ENCODE measurements around the gene SPRY4.
"Not testable (repeated sequence)": the region's sequence is repeated elsewhere in the genome, so short reads cannot be mapped to it uniquely, and the experiment has no call there.

Gene SPRY4

DNA sequence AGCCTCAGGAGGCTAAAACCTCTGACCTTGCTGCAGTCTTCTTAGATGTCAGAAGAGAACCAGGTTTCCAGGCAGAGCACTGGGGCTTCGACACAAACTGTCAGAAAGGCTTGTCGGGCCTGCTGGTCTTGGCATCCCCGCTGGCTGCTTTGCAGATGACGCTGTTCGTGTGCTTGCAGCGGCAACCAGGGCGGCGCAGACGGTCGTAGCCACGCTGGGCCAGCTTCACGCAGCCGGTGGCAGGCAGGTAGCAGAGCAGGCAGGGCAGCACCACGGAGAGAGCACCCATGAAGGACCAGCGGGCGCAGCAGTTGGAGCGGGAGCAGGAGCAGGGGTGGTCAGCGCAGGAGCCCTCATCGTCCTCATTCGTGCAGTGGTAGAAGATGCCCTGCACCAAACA lies 10.7 kb downstream of the SPRY4 start:
- DNase-seq, result no peak

DNA sequence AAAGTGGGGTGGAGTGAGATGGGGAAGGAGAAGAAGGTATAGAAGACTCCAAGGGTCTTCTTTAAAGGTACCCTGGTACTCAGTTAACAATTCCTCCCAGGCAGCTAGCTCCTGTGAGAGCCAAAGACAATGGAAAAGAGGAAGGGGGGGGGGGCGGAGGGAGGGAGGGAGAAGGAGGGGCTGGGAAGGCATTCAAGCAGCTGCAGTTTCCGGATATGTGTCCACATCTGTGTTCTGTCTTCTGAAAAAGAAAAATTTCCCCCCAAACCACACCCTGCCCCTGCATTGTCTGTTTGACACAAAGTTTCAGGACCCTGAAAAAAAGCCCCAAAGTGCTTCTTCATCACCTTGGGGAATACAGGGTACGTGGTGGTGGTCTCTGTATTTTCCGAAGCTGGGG lies 11.1 kb downstream of the SPRY4 start:
- DNase-seq, result no peak

DNA sequence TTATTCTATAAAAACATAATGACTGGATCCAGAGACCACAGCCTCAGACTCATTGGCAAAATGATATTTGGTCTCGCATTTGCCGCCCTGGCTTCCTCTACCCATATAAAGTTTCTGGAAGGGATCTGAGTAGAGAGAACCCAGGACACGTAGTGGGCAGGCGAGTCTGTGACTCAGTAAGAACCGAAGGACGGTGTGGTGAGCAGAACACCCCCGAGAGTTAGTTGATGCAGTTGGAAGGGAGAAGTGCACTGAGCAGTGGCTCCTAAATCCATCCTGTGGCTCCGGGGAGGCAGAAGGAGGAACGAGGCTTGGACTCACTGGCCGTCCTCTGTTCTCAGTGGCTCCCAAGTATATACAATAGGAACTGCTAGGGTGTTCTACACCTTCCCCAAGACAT lies 11.5 kb downstream of the SPRY4 start:
- no peak for DNase-seq

DNA sequence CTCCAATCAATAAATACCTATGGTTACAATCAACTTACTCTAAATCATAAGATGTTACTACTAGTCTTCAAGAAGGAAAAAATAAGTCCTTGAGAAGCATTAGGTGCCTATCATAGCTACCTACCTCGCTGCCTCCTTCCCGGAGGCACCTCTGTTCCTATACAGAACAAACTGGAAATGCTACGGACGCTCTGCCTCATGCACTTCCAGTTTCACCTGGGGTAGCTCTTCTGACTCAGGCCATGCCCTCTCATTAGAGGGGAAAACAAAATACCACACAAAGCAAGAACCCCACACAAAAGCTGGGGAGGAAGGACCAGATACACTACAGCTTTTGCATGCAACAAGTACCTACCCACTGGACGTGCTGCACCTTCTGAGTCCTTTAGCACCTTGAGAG lies 12.4 kb downstream of the SPRY4 start:
- no peak for DNase-seq

DNA sequence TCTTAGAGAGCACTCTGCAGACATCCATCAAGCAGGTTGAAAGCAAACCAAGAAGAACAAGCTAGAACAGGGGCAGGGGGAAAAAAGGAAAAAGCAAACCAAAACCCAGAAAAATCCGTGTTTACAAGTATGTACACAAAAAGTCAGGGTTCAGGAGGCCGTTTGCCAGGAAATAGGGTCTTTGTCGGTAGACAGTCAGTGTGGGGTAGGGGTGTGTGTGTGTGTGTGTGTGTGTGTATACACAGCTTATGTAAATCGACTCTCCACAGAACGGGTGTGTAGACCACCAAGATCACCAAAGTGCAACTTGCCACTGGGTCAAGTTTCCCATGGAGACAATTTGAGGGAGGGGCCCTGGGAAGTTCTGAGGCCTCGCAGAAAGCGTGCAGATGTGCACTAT lies 13.1 kb downstream of the SPRY4 start:
- no peak for DNase-seq

DNA sequence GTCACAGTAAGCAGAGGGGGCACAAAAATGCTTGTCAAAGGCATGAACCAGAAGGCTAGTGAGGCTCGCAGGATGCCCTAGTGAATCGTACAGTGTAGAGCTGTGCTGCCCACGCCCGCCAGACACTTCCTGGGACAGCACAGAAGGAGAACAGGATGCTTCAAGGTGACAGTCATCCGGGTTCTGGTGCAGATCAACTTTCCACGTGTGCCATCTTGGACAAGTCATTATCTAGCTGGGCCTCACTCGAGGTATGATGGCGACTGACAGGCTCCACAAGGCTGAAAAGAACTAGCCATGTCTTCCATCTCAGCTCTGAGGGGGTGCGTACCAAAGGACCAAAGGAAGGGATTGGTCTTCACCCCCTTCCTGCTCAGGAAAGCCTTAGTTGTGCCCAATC lies 14.0 kb downstream of the SPRY4 start:
- DNase-seq, result no peak

DNA sequence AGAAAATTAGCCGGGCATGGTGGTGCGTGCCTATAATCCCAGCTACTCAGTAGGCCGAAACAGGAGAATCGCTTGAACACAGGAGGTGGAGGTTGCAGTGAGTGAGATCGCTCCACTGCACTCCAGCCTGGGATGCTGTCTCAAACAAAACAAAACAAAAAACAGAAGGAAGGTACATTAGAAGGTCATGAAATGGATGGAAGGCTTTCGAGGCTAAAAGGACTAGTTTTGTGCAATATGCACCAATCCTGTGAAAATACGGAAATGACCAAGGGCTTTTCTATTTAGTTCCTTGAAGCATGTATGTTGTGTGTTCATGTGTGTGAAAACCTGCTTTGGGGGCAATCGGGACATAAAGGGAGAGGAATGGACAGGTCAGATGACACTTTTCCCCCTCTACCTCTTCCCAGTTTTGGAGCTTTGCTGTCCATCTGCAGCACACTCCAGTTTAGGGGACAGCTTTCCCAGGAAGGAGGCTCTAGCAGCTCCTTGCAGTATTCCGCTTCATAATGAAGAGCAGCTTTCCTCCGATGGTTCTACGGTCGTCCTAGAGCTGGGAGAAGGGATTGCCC lies 15.0 kb downstream of the SPRY4 start:
- no peak for DNase-seq

DNA sequence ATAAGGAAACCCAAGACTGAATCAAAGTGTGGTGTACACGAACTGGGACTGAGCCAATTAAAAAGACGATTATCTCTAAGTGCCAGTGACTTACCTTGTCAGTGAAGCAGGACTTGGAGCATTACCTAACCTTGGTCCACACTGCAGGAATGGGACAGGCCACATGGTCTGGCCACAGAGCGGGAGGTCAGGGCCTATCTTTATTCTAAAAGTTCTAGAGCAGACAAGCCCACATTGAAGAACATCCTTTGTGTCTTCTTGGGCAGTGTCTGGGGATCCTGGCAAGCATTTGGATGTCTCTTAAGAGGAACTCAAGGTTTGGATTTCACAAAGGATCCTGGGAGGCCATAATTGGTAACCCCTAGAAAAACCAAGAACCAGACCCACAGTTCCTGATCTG lies 16.5 kb downstream of the SPRY4 start:
- DNase-seq, result no peak

DNA sequence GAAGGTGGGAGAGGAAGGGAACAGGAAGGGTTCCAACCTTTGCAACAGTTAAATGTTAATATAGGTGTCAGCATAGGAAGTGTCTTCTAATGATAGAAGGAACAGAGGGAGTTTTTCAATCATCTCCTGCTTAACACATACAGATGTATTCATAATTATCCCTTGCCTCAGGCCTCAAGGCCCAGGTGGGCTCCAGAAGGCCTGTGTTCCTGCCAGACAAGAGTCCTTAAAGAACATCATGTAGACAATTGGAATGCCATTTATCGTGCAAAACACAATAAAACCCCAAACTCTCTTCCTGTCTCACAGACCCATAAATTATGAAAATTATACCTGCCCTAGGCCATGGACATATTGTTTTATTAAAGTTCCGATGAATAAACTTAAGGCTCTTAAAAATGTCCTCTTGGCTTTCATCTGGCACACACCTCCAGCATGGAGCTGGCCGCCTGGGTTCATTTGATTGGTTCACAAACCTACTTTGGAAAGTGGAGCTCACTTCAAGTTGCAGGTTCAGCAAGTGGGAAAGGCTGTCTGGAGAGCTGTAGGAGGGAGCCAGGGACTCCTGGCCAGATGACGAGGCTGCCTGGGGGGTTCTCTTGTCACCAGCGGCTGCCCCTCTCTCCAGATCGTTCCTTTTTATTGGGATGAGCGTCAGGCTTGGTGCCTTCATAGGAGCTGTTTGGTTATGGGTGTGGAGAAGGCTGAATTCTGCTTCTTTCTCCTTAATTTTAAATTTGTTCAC lies 17.5 kb downstream of the SPRY4 start:
- DNase-seq, result no peak

DNA sequence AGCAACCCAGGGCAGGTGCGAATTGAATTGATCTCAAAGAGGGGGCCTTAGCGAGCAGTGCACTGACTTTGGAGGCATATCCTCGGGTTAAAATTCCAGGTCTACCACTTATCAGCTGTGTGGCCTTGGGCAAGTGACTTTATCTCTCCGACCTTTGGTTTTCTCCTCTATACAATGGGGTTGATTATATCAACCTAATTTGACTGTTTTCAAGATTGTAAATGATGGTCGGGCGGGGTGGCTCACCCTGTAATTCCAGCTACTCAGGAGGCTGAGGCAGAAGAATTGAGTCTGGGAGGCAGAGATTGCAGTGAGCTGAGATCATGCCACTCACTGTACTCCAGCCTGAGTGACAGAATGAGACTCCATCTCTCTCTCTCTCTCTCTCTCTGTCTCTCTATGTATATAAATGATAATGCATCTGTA lies 18.7 kb downstream of the SPRY4 start:
- no peak for DNase-seq

DNA sequence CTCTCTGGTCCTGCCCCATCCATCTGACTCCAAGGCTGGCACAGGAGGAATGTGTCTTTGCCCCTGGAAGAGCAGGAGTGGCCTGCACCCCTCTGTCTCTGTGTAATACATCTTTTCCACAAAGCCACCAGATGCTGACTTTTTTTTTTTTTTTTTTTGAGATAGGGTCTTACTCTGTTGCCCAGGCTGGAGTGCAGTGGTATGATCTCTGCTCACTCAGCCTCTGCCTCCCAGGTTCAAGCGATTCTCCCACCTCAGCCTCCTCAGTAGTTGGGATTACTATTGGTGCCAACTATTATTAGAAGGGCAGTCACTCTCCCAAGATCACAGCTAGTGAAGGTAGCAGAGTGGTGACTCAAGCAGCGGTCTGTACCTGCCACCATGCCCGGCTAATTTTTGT lies 19.6 kb downstream of the SPRY4 start:
- no peak for DNase-seq

DNA sequence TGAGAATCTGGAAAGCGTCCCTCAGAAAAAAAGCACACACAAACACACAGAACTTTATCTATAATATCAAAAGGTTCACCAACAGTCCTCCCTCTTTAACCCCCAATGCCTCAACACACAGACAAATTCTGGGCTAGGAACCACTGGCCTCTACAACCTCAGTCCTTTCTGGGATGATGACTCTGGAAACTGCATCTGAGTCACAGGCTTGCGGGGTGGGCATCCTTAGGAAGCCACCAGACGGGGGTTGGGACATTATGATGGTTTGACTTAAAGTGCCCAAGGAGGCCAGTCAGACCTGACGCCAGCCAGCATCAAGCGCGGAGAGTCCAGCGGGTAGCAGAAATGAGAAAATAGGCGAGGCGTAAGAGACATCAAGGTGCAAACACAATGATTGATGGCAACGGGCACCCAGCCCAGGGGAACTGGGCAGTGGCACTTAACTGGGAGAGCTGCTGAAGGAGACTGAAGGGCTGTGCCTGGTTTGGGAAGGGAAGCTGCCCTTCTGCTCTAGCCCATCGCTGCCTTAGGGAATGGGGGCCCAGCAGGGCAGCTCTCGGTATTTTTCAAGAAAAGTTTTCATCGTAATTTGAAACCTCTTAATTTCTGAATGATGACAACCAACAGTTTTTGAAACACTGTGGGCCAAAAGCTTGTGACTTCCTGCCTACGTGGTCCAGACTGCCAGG lies 20.7 kb downstream of the SPRY4 start:
- DNase-seq, result no peak

DNA sequence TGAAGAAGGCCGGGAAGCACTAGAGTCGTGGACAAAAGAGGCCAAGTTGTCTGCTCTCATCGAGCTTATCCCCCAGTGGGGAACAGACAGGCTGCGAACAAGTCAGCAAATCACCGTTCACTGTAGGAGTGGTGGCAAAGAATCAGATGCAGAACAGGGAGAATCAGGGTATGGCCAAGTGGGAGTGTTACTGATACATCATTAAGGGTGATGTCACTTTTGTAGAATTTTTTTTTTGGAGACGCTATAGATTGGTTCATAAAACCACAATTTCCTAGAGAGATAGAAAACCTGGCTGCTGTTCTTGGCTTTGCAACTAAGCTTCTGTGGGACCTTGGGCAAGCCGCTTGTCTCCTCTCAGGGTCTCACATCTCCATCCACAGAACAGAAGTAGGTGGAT lies 21.3 kb downstream of the SPRY4 start:
- DNase-seq, result no peak

DNA sequence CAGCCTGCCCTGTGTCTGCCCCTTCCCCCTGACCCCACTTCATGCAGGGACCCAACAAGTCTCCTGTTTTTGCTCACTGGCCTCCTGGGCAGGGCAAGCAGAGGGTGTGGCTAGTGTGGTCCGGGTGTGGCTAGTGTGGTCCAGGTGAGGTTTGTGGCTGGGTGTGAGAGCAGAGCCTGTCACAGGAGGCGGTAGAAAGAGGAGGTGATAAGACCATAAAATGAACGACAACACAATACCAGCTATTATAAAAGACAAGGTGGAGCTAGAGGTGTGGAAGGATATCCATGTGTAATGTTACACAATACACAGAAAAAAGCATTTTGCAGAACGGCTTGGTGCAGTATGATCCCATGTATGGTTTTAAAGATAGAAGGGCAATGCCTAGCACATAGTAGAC lies 23.3 kb downstream of the SPRY4 start:
- DNase-seq, result no peak

DNA sequence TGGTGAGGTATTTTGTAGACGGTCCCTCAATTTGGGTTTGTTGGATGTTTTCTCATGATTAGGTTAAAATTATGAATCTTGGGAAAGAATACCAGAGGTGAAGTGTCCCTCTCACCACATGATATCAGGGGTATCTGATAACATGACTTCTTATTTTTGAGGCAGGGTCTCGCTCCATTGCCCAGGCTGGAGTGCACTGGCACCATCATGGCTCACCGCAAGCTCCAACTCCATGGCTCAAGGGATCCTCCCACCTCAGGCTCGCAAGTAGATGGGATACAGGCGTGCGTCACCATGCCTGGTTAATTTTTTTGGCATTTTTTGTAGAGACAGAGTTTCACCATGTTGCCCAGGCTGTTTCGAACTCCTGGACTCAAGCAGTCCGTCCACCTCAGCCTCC lies 24.1 kb downstream of the SPRY4 start:
- DNase-seq, result no peak

DNA sequence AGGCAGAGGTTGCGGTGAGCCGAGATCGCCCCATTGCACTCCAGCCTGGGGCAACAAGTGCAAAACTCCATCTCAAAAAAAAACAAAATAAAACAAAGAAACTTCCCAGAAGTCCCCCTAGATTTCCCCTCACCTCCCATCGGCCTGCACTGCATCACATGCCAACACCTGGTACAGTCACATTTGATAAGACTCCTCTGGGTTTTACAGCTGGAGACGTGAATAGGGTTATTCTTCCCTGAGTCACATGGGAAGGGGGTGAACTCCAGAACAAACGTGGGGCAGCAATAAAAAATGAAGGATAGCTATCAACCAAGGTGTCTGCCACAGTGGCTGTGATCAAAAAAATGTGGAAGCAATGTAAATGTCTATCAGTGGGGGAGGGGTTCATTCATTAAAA lies 26.0 kb downstream of the SPRY4 start:
- no peak for DNase-seq

DNA sequence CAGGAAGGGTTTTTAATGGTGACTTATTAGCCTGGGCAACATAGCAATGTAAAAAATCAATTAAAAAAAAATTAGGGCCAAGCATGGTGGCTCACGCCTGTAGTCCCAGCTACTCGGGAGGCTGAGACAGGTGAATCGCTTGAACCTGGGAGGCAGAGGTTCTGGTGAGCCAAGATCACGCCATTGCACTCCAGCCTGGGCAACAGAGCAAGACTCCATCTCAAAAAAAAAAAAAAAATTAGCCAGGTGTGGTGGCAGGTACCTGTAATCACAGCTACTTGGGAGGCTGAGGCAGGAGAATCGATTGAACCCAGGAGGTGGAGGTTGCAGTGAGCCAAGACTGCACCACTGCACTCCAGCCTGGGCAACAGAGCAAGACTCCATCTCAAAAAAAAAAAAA lies 27.0 kb downstream of the SPRY4 start:
- DNase-seq, result not testable (repeated sequence)

DNA sequence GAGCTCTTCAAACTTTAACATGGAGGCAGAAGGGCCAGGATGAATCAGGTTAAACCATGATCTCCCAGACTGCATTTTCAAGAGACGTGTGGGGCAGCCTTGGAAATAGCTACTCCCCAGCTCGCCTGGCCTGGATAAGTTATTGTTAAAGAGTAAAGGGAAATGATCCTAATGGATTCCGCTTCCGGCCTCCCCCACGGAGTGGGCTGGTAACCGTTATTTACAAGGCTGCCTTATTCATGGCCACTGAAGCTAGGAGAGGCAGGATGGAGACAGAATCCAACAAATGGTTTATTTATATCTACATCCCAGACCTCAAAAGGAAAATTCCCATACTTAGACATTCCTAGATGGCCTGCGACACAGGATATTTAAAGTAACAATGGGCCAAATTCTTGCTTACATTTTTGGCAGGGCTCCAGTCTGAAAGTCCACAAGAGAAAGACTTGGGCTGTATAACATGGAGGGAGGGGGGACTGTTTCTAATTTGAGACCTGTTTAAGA lies 27.9 kb downstream of the SPRY4 start:
- DNase-seq, result no peak

DNA sequence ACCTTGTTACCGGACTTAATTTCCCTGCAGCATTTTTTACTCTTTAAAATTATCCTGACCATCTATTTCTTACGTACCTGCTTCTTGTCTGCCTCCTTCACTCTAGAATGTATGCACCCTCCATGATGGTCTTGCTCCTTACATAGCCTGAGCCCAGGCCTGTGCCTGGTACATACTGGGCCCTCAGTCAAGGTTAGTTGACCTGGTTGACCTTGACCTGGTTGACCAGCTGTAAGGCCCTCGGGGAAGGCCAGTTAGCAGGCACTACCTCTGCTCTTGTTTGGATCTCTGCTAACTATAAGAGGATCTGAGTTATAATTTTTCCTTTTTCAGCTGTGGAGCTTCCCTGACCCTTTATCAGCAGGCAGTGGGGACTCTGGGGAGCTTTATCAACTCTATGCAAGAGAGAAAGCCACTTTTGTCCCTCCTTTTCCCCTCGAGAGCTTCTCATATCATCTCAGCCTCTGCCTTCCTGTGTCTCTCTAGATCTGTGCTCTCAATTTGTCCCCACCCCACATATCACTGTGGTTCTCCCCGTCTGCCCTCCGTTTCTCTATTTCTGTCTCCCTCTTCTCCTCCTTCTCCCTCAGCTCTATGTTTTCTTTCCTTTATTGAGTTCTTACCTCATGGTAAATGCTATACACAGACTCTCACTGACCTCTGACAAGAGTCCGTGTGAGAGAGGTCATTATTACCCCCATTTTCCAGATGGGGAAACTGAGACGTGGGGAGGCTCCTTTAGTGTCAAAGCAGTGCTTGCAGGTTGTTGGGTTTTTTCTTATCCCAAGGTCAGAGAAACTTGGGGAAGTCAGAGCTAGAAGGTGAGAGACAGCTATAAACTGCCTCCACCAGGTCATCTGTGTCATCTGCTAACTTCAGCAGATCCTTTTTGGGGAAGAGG lies 28.6 kb downstream of the SPRY4 start:
- DNase-seq, result no peak

DNA sequence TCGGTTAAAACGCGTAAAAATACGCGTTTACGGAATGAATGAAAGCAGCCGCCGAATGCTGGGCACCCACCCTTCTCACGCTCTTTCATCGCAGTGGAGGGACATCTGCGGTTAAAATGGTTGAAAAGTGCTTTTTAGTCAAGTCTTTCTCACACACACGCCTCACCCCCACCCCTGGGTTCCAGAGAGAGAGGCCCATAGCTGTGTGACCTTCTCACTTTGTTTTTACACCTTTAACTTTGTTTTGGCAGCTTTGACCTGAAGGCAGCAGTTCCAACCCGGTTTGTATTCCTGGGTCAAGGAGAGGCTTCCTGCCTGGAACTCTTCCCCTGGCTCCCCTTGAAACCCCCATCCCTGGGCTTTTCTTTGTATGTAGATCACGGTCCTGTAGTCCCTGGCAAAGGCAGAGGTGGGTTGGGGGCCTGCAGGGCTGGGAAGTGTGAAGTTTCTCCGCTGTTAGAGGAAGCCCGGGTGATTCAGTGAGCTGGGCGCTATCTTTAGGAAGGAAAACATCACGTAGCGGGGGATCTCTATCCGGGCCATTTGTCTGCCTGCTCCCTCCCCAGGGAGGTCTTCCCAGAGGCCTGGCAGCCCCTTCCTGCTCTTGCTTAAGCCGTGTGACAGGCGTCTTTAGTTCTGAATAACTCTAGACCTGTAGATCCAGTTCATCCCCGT lies 29.6 kb downstream of the SPRY4 start:
- no peak for DNase-seq

DNA sequence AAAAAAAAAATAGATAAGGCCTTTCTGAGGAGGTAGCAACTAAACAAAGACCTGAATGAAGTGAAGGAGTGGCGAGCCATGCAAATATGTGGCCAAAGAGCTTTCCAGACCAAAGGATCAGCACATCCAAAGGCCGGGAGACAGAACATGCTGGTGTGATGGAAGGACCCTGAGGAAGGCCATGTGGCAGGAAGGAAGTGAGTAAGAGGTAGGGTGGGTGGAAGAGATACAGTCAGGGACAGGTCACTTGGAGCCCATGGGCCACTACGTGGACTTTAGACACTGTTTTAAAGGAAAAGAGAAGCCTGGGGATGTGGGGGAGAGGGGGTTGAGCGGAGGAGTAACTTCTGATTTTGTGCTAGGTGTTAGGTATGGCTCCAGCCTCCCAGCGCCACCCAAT lies 31.3 kb downstream of the SPRY4 start:
- no peak for DNase-seq

DNA sequence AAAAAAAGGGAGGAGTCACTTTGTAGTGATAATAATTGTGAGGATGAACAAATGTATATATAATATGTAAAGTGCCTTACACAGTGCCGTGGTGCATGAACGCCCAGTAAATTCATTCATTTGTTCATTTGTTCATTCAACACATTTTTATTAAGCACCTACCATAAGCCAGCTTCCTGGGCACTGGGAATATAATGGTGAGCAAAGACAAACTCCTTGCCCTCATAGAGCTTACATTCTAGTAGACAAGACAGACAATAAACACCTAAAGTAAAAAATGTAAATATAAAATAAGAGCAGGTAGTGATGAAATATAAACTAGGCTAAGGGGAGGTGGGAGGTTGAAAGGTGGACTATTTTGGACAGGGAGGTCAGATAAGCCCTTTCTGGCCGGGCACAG lies 32.0 kb downstream of the SPRY4 start:
- DNase-seq, result no peak

DNA sequence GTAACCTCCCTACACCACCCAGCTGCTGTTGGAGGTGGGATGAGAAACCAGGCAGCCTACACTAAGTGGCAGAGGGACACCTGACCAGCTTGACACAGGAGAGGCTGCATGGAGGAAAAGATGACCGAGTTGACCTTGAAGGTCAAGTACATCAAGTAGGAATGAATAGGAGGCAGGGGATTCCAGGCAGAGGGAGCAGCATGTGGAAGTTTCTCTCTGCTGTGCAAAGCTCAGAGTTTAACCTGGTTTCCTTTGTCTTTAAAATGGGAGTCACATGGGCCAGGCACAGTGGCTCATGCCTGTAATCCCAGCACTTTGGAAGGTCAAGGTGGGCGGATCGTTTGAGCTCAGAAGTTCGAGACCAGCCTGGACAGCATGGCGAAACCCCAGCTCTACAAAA lies 32.6 kb downstream of the SPRY4 start:
- no peak for DNase-seq
